Colonic mucosa (tissue), 4 donors: Measurements from ENCODE around the gene CCDC142. TPM values are rescaled to one million over a fixed set of nuclear protein-coding genes. Genes with fewer than 3 reads are reported as not detected.
"Not testable (repeated sequence)": the region's sequence is repeated elsewhere in the genome, so short reads cannot be mapped to it uniquely, and the experiment has no call there.

Source experiments
- DNase-seq: peaks from one replicate; pipeline ENCODE4 v3.0.0-alpha.2; 2020
- H3K27ac ChIP-seq: fragments of 200-600 bp; one replicate; pipeline ENCODE4 v1.8.0; 2021
- H3K27me3 ChIP-seq: fragments of 200-600 bp; one replicate; pipeline ENCODE4 v1.8.0; 2021
- H3K36me3 ChIP-seq: fragments of 200-600 bp; one replicate; pipeline ENCODE4 v1.8.0; 2021
- H3K4me1 ChIP-seq: fragments of 200-600 bp; one replicate; pipeline ENCODE4 v1.8.0; 2021; ENCODE audit warnings: mild to moderate bottlenecking
- H3K4me3 ChIP-seq: fragments of 200-600 bp; one replicate; pipeline ENCODE4 v1.8.0; 2021
- H3K9ac ChIP-seq, 2 donors: one replicate each; pipeline ENCODE4 v1.7.0; 2013; ENCODE audit warnings: control low read depth in 2 of 2, low read depth in 2 of 2, low read length in 2 of 2
- H3K9me3 ChIP-seq: fragments of 200-600 bp; one replicate; pipeline ENCODE4 v1.8.0; 2021
- CTCF ChIP-seq: fragments of 200-600 bp; IDR thresholded peaks from one replicate; pipeline ENCODE4 v1.8.0; 2022; ENCODE audit warnings: antibody characterized with exemption, mild to moderate bottlenecking
- intact Hi-C: fragments of 100-400 bp; cut with DNase I; formaldehyde crosslinking; loops from one replicate; pipeline ENCODE4 v1.14.1; 2022
- total RNA-seq, 2 donors: library from RNA; stranded (reverse); fragmentation: NEBNext Ultra II Directional in 1 of 2; extraction: Animal tissue kit (Norgen Biotek cat#: 25700) in 1 of 2; gene quantifications; one replicate each; pipeline ENCODE4 v1.2.1, GENCODE V29; 2021
- donor health status: healthy.
- donor health status: DM: no; HTN: no; CAD: no.
- donor health status: DM: no; HTN: no; CAD: no.

CCDC142 gene
- total RNA-seq, 2 donors from 2014 or later = 14.5 to 28.3 TPM

- Histone ChIP-seq H3K27me3 (no peaks in the 10 kb centered on the region), H3K36me3 (peaks cover 4% of the 10 kb centered on the region), H3K4me3 (peak within 1 kb of the TSS; percentile 55), H3K4me1 (peaks cover 9% of the 10 kb centered on the region), H3K9ac (peak within 1 kb of the TSS; percentile 84 to 96), H3K9me3 (no peaks in the 10 kb centered on the region), H3K27ac (peak within 1 kb of the TSS; percentile 88)
- intact Hi-C loops = no loop called here
- peak; percentile 96 for DNase-seq
- no peak for TF ChIP-seq CTCF
Measured at GRCh38 chr2:74472086-74472944, 10.5 kb downstream of the CCDC142 start, which contains the start of gene MRPL53. Gene MRPL53 (minus strand): TSS chr2:74472680. CDS start chr2:74472660, 20 bp downstream.

- Histone ChIP-seq H3K27ac (peak overlapping the region; percentile 88), H3K9ac (peak overlapping the region; percentile 84 to 96), H3K4me1 (peaks cover 9% of the 10 kb centered on the region), H3K9me3 (no peaks in the 10 kb centered on the region), H3K4me3 (peak overlapping the region; percentile 55), H3K27me3 (no peaks in the 10 kb centered on the region), H3K36me3 (peaks cover 4% of the 10 kb centered on the region)
- intact Hi-C loops = no loop called here
- DNase-seq = no peak
- TF ChIP-seq CTCF = no peak
Measured at GRCh38 chr2:74471332-74472065, 11.3 kb downstream of the CCDC142 start.

- H3K9me3 ChIP-seq, H3K4me3 ChIP-seq, H3K4me1 ChIP-seq, H3K9ac ChIP-seq, H3K27me3 ChIP-seq, H3K27ac ChIP-seq, DNase-seq, intact Hi-C loops, H3K36me3 ChIP-seq: not testable (repeated sequence)
Measured at GRCh38 chr2:74470742-74471141, 12.1 kb downstream of the CCDC142 start.

- Histone ChIP-seq H3K9ac (peak overlapping the region; percentile 81 to 83), H3K27ac (peak overlapping the region; percentile 76), H3K27me3 (no peaks in the 10 kb centered on the region), H3K4me1 (peaks cover 7% of the 10 kb centered on the region), H3K4me3 (peak overlapping the region; percentile 99), H3K9me3 (no peaks in the 10 kb centered on the region), H3K36me3 (no peaks in the 10 kb centered on the region)
- intact Hi-C loops = no loop called here
- DNase-seq = no peak
- TF ChIP-seq CTCF = no peak
Measured at GRCh38 chr2:74464406-74464805, 18.4 kb downstream of the CCDC142 start.

GRCh38 chr2:74462786-74463105, 20.1 kb downstream of the CCDC142 start:
- H3K9me3 ChIP-seq = no peaks in the 10 kb centered on the region
- H3K36me3 ChIP-seq = no peaks in the 10 kb centered on the region
- intact Hi-C loops = no loop called here
- peaks cover 7% of the 10 kb centered on the region for H3K4me1 ChIP-seq
- H3K4me3 ChIP-seq = no peak overlapping the region
- no peak for TF ChIP-seq CTCF
- no peak overlapping the region for H3K9ac ChIP-seq
- DNase-seq = no peak
- no peak overlapping the region for H3K27ac ChIP-seq
- H3K27me3 ChIP-seq = no peaks in the 10 kb centered on the region
